HEK293 (cell line): ENCODE data around the gene BAG2.

Source experiments
- CTCF ChIA-PET: fragments of 350-600 bp; formaldehyde crosslinking; extraction: SDS; loops from one replicate; lab custom pipeline; 2021; ENCODE audit warnings: antibody characterized with exemption; lab: Yijun Ruan, JAX
- POLR2A ChIA-PET: fragments of 300-600 bp; formaldehyde crosslinking; extraction: SDS; loops from one replicate; lab custom pipeline; 2020; ENCODE audit warnings: antibody characterized with exemption, inconsistent platforms; lab: Yijun Ruan, JAX
- H3K27ac ChIP-seq: fragments of 200-500 bp; sonication (Bioruptor generic); 2 replicates; pipeline ENCODE4 v1.5.1; 2014; ENCODE audit warnings: low read depth, low read length, control low read depth, inconsistent platforms; ENCODE audit errors: extremely low read depth
- H3K36me3 ChIP-seq, 2 experiments: fragments of 200-500 bp in 1 of 2; sonication (Bioruptor generic) in 1 of 2; 1 replicate in 1 of 2; 2 replicates in 1 of 2; pipeline ENCODE4 v1.5.1; 2014 to 2017; ENCODE audit warnings: inconsistent platforms in 2 of 2, low read length in 2 of 2; ENCODE audit not compliant: control insufficient read depth in 2 of 2, insufficient read depth in 1 of 2
- H3K4me1 ChIP-seq: fragments of 200-500 bp; sonication (Bioruptor generic); 2 replicates; pipeline ENCODE4 v1.5.1; 2014; ENCODE audit warnings: mild to moderate bottlenecking, low read length, inconsistent platforms; ENCODE audit not compliant: control insufficient read depth, insufficient read depth
- H3K4me3 ChIP-seq: 2 replicates; pipeline ENCODE4 v1.5.1; 2011; ENCODE audit warnings: low read depth, mild to moderate bottlenecking, control low read depth, low read length, moderate library complexity
- H3K9me3 ChIP-seq: fragments of 200-500 bp; sonication (Bioruptor generic); 2 replicates; pipeline ENCODE4 v1.5.1; 2014; ENCODE audit warnings: low read depth, low read length, inconsistent platforms; ENCODE audit not compliant: control insufficient read depth, insufficient read depth
- BCL11A ChIP-seq: fragments of 450-650 bp; formaldehyde crosslinking; IDR thresholded peaks from 2 replicates; pipeline ENCODE4 v1.5.1; 2016; ENCODE audit warnings: low read depth, missing biosample characterization, missing genetic modification characterization
- BCL11B ChIP-seq: fragments of 450-650 bp; formaldehyde crosslinking; IDR thresholded peaks from 2 replicates; pipeline ENCODE4 v1.5.1; 2016; ENCODE audit warnings: low read depth, missing biosample characterization, missing genetic modification characterization
- HOXA7 ChIP-seq: sonication (generic); formaldehyde crosslinking; IDR thresholded peaks from 2 replicates; pipeline ENCODE4 v1.8.1; 2022; ENCODE audit warnings: missing genetic modification reagents, borderline replicate concordance
- HOXC10 ChIP-seq: sonication (generic); formaldehyde crosslinking; IDR thresholded peaks from 2 replicates; pipeline ENCODE4 v1.8.1; 2023; ENCODE audit warnings: mild to moderate bottlenecking, missing genetic modification reagents
- MZF1 ChIP-seq: fragments of 450-650 bp; formaldehyde crosslinking; IDR thresholded peaks from 2 replicates; pipeline ENCODE4 v1.5.1; 2017; ENCODE audit warnings: missing biosample characterization, missing genetic modification characterization, borderline replicate concordance
- SP2 ChIP-seq: fragments of 450-650 bp; formaldehyde crosslinking; IDR thresholded peaks from 2 replicates; pipeline ENCODE4 v1.5.1; 2016; ENCODE audit warnings: missing biosample characterization, missing genetic modification characterization
- YY1 ChIP-seq: fragments of 450-650 bp; formaldehyde crosslinking; IDR thresholded peaks from 2 replicates; pipeline ENCODE4 v1.5.1; 2018; ENCODE audit warnings: missing biosample characterization, missing genetic modification characterization
- ZBTB7A ChIP-seq: fragments of 450-650 bp; formaldehyde crosslinking; IDR thresholded peaks from 2 replicates; pipeline ENCODE4 v1.5.1; 2016; ENCODE audit warnings: low read depth, missing biosample characterization, missing genetic modification characterization
- ZEB2 ChIP-seq: fragments of 450-650 bp; formaldehyde crosslinking; IDR thresholded peaks from 2 replicates; pipeline ENCODE4 v1.5.1; 2016; ENCODE audit warnings: missing biosample characterization, missing genetic modification characterization
- ZFHX2 ChIP-seq: fragments of 450-650 bp; formaldehyde crosslinking; conservative IDR thresholded peaks from 2 replicates; pipeline ENCODE4 v1.5.1; 2016; ENCODE audit warnings: missing biosample characterization, missing genetic modification characterization
- ZNF10 ChIP-seq: fragments of 450-650 bp; formaldehyde crosslinking; IDR thresholded peaks from 2 replicates; pipeline ENCODE4 v1.5.1; 2017; ENCODE audit warnings: missing biosample characterization, missing genetic modification characterization
- ZNF174 ChIP-seq: fragments of 450-650 bp; formaldehyde crosslinking; IDR thresholded peaks from 2 replicates; pipeline ENCODE4 v1.5.0; 2017; ENCODE audit warnings: missing biosample characterization, mild to moderate bottlenecking, missing genetic modification characterization
- ZNF175 ChIP-seq: fragments of 450-650 bp; formaldehyde crosslinking; IDR thresholded peaks from 2 replicates; pipeline ENCODE4 v1.5.1; 2016; ENCODE audit warnings: missing biosample characterization, missing genetic modification characterization
- ZNF335 ChIP-seq: fragments of 450-650 bp; formaldehyde crosslinking; conservative IDR thresholded peaks from 2 replicates; pipeline ENCODE4 v1.5.1; 2016; ENCODE audit warnings: missing biosample characterization, missing genetic modification characterization
- ZNF366 ChIP-seq: fragments of 450-650 bp; formaldehyde crosslinking; conservative IDR thresholded peaks from 2 replicates; pipeline ENCODE4 v1.5.1; 2016; ENCODE audit warnings: missing biosample characterization, missing genetic modification characterization
- ZNF48 ChIP-seq: fragments of 450-650 bp; formaldehyde crosslinking; IDR thresholded peaks from 2 replicates; pipeline ENCODE4 v1.5.1; 2016; ENCODE audit warnings: missing biosample characterization, missing genetic modification characterization
- ZNF610 ChIP-seq: fragments of 450-650 bp; formaldehyde crosslinking; IDR thresholded peaks from 2 replicates; pipeline ENCODE4 v1.5.1; 2016; ENCODE audit warnings: missing biosample characterization, missing genetic modification characterization, borderline replicate concordance
- ZNF629 ChIP-seq: fragments of 450-650 bp; formaldehyde crosslinking; IDR thresholded peaks from 2 replicates; pipeline ENCODE4 v1.5.1; 2017; ENCODE audit warnings: missing biosample characterization, missing genetic modification characterization
- ZNF843 ChIP-seq: fragments of 450-650 bp; formaldehyde crosslinking; IDR thresholded peaks from 2 replicates; pipeline ENCODE4 v1.5.1; 2016; ENCODE audit warnings: missing biosample characterization, missing genetic modification characterization
- ZXDB ChIP-seq: fragments of 450-650 bp; formaldehyde crosslinking; IDR thresholded peaks from 2 replicates; pipeline ENCODE4 v1.5.1; 2016; ENCODE audit warnings: missing biosample characterization, missing genetic modification characterization
- TF ChIP-seq, protein P1 (sequence below): fragments of 450-650 bp; formaldehyde crosslinking; IDR thresholded peaks from 2 replicates; pipeline ENCODE4 v1.5.1; 2016; ENCODE audit warnings: missing biosample characterization, missing genetic modification characterization
- TF ChIP-seq, protein P2 (sequence below): fragments of 450-650 bp; formaldehyde crosslinking; IDR thresholded peaks from 2 replicates; pipeline ENCODE4; 2016; ENCODE audit warnings: missing biosample characterization, missing genetic modification characterization
- TF ChIP-seq, protein P3 (sequence below): fragments of 450-650 bp; formaldehyde crosslinking; optimal IDR thresholded peaks from 2 replicates; pipeline ENCODE3; 2016; ENCODE audit warnings: missing biosample characterization, mild to moderate bottlenecking, missing genetic modification characterization
- TF ChIP-seq, protein P4 (sequence below): fragments of 450-650 bp; formaldehyde crosslinking; IDR thresholded peaks from 2 replicates; pipeline ENCODE4 v1.5.1; 2016; ENCODE audit warnings: missing biosample characterization, missing genetic modification characterization
- TF ChIP-seq, protein P5 (sequence below): fragments of 450-650 bp; formaldehyde crosslinking; IDR thresholded peaks from 2 replicates; pipeline ENCODE4 v1.5.1; 2017; ENCODE audit warnings: missing biosample characterization, mild to moderate bottlenecking, missing genetic modification characterization, moderate library complexity
- TF ChIP-seq, protein P6 (sequence below): fragments of 450-650 bp; formaldehyde crosslinking; IDR thresholded peaks from 2 replicates; pipeline ENCODE4 v1.5.1; 2016; ENCODE audit warnings: missing biosample characterization, missing genetic modification characterization

BAG2 gene

DNA sequence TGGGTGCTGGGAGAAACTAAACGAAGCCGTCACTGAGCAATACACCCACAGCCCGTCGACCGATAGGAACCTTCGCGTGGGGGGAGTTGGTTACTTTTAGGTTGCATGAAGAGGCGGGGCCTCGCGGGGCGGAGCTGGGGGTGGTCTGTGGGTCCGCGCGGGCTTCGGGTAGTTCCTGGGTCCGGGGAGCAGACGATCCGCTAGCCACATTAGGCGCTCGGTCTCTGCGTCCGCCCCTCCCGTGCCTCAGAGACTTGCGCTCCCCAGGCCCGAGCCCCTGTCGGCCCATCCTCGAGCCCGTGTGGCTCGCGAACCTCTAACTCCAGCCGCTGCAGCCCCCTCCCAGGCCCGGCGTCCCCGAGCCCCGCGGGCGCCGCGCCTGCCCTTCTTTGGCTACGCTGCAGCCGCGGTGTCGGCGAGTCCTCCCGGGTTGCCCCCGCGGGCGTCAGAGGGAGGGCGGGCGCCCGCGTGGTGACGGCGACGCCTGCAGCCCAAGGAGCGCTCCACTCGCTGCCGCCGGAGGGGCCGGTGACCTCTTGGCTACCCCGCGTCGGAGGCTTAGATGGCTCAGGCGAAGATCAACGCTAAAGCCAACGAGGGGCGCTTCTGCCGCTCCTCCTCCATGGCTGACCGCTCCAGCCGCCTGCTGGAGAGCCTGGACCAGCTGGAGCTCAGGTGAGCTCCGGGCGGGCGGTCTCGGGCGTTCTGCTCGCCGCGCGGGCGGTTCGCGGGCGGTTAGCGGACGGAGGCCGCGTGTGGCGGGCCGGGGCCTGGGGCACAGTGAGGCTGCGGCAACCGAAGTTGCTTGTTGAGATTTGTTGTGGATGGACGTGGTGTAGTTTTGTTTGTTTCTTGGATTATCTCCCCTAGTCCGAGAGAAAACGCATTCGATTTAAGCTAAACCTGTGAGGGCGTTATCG, at the start of gene BAG2:
BAG2 (plus strand) TSS at position 191 of the 920 bp plus-strand sequence; CDS start at position 563, 372 bp downstream.
- CTCF ChIA-PET, result interaction anchor here (0.6 to 2.1 kb wide), 7 partner anchors 47 to 517 kb away, joined by 3 to 8 read pairs (median 3); partner anchors contain the start of gene PRIM2
- H3K4me1 ChIP-seq, result peaks cover 14% of the 10 kb centered on the region; the same call in 1 of the 2 replicates
- peaks cover under 1 to 5% of the 10 kb centered on the region in 2 experiments; a peak in 2 of 3 replicates for H3K36me3 ChIP-seq
- H3K4me3 ChIP-seq, result peak within 1 kb of the TSS; percentile 65
- peak within 1 kb of the TSS; percentile 92 for H3K27ac ChIP-seq
- no peaks in the 10 kb centered on the region for H3K9me3 ChIP-seq
- POLR2A ChIA-PET, result interaction anchor here (0.6 to 2.3 kb wide), 12 partner anchors 10 to 630 kb away, joined by 3 to 15 read pairs (median 4); partner anchors contain the start of gene RAB23
- TF ChIP-seq, protein P1, sequence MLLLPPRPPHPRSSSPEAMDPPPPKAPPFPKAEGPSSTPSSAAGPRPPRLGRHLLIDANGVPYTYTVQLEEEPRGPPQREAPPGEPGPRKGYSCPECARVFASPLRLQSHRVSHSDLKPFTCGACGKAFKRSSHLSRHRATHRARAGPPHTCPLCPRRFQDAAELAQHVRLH (tag by site-specific recombination), result peak; percentile 9; the same call in 1 of the 2 replicates
- TF ChIP-seq ZNF610, result peak; percentile 88
- TF ChIP-seq, protein P2, sequence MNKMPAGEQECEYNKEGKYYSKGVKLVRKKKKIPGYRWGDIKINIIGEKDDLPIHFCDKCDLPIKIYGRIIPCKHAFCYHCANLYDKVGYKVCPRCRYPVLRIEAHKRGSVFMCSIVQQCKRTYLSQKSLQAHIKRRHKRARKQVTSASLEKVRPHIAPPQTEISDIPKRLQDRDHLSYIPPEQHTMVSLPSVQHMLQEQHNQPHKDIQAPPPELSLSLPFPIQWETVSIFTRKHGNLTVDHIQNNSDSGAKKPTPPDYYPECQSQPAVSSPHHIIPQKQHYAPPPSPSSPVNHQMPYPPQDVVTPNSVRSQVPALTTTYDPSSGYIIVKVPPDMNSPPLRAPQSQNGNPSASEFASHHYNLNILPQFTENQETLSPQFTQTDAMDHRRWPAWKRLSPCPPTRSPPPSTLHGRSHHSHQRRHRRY (tag by site-specific recombination), result no peak
- TF ChIP-seq HOXC10, result 0 out of 2 replicates have a peak, but pooled peaks have one; percentile 71
- TF ChIP-seq, protein P3, sequence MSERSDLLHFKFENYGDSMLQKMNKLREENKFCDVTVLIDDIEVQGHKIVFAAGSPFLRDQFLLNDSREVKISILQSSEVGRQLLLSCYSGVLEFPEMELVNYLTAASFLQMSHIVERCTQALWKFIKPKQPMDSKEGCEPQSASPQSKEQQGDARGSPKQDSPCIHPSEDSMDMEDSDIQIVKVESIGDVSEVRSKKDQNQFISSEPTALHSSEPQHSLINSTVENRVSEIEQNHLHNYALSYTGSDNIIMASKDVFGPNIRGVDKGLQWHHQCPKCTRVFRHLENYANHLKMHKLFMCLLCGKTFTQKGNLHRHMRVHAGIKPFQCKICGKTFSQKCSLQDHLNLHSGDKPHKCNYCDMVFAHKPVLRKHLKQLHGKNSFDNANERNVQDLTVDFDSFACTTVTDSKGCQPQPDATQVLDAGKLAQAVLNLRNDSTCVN, result peak; percentile 98
- TF ChIP-seq, protein P4, sequence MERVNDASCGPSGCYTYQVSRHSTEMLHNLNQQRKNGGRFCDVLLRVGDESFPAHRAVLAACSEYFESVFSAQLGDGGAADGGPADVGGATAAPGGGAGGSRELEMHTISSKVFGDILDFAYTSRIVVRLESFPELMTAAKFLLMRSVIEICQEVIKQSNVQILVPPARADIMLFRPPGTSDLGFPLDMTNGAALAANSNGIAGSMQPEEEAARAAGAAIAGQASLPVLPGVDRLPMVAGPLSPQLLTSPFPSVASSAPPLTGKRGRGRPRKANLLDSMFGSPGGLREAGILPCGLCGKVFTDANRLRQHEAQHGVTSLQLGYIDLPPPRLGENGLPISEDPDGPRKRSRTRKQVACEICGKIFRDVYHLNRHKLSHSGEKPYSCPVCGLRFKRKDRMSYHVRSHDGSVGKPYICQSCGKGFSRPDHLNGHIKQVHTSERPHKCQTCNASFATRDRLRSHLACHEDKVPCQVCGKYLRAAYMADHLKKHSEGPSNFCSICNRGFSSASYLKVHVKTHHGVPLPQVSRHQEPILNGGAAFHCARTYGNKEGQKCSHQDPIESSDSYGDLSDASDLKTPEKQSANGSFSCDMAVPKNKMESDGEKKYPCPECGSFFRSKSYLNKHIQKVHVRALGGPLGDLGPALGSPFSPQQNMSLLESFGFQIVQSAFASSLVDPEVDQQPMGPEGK, result peak; percentile 96
- TF ChIP-seq BCL11B (tag by site-specific recombination), result 0 out of 2 replicates have a peak, but pooled peaks have one; percentile 46
- TF ChIP-seq ZNF629 (tag by site-specific recombination), result peak; percentile 56; the same call in 1 of the 2 replicates
- no peak for TF ChIP-seq ZNF174
- TF ChIP-seq ZNF10 (tag by site-specific recombination), result peak; percentile 28; the same call in 1 of the 2 replicates
- peak; percentile 77 for TF ChIP-seq SP2 (tag by site-specific recombination)
- TF ChIP-seq YY1 (tag by site-specific recombination), result peak; percentile 19; the same call in 1 of the 2 replicates
- TF ChIP-seq HOXA7 (CRISPR knock-in tag), result no peak
- TF ChIP-seq BCL11A, result 0 out of 2 replicates have a peak, but pooled peaks have one; percentile 40
- TF ChIP-seq ZNF48, result no peak
- peak; percentile 13; the same call in 1 of the 2 replicates for TF ChIP-seq ZNF843 (tag by site-specific recombination)
- TF ChIP-seq, protein P5, sequence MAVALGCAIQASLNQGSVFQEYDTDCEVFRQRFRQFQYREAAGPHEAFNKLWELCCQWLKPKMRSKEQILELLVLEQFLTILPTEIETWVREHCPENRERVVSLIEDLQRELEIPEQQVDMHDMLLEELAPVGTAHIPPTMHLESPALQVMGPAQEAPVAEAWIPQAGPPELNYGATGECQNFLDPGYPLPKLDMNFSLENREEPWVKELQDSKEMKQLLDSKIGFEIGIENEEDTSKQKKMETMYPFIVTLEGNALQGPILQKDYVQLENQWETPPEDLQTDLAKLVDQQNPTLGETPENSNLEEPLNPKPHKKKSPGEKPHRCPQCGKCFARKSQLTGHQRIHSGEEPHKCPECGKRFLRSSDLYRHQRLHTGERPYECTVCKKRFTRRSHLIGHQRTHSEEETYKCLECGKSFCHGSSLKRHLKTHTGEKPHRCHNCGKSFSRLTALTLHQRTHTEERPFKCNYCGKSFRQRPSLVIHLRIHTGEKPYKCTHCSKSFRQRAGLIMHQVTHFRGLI (tag by site-specific recombination), result peak; percentile 8; the same call in 1 of the 2 replicates
- TF ChIP-seq MZF1 (tag by site-specific recombination), result peak; percentile 43; the same call in 1 of the 2 replicates
- peak; percentile 74 for TF ChIP-seq ZXDB
- TF ChIP-seq, protein P6, sequence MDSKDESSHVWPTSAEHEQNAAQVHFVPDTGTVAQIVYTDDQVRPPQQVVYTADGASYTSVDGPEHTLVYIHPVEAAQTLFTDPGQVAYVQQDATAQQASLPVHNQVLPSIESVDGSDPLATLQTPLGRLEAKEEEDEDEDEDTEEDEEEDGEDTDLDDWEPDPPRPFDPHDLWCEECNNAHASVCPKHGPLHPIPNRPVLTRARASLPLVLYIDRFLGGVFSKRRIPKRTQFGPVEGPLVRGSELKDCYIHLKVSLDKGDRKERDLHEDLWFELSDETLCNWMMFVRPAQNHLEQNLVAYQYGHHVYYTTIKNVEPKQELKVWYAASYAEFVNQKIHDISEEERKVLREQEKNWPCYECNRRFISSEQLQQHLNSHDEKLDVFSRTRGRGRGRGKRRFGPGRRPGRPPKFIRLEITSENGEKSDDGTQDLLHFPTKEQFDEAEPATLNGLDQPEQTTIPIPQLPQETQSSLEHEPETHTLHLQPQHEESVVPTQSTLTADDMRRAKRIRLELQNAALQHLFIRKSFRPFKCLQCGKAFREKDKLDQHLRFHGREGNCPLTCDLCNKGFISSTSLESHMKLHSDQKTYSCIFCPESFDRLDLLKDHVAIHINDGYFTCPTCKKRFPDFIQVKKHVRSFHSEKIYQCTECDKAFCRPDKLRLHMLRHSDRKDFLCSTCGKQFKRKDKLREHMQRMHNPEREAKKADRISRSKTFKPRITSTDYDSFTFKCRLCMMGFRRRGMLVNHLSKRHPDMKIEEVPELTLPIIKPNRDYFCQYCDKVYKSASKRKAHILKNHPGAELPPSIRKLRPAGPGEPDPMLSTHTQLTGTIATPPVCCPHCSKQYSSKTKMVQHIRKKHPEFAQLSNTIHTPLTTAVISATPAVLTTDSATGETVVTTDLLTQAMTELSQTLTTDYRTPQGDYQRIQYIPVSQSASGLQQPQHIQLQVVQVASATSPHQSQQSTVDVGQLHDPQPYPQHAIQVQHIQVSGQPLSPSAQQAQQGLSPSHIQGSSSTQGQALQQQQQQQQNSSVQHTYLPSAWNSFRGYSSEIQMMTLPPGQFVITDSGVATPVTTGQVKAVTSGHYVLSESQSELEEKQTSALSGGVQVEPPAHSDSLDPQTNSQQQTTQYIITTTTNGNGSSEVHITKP (tag by site-specific recombination), result peak; percentile 98
- peak; percentile 93 for TF ChIP-seq ZNF335
- TF ChIP-seq ZNF366 (tag by site-specific recombination), result no peak
- TF ChIP-seq ZEB2 (tag by site-specific recombination), result peak; percentile 67
- peak; percentile 89 for TF ChIP-seq ZFHX2 (tag by site-specific recombination)
- TF ChIP-seq ZBTB7A (tag by site-specific recombination), result peak; percentile 34; the same call in 1 of the 2 replicates
- no peak for TF ChIP-seq ZNF175 (tag by site-specific recombination)
